ENCODE measurements around the gene NUP107. TPM values are rescaled to one million over a fixed set of nuclear protein-coding genes. Genes with fewer than 3 reads are reported as not detected.

NUP107 gene
- total and polyA plus RNA-seq, 2 experiments from 2014 or later, result 23.0 to 40.1 TPM

DNA sequence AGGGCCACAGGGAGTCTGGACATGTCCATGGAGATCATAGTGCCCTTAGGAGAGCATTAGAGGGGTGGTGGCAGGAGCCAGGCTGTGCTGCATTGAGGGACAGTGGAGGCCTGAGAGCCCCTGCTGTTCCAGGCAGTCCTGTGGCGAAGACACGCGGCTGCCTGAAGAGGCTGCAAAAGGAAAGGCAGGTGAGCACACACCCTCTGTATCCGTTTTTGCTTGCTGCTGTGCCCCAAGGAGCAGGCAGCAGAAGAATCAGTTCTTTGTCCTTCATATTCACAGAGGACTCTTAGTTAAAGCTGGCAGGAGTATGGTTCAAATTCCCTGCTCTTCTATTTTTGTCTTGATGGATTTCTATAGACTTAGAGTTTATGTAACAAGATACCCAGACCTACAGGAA lies 63.7 kb downstream of the NUP107 start:
- Histone ChIP-seq H2AFZ (no peak overlapping the region), H4K20me1 (ENCODE audit: insufficient read depth, poor library complexity, severe bottlenecking) (no peaks in the 10 kb centered on the region), H3K27ac (no peak overlapping the region), H3K9me3 (ENCODE audit: low read depth) (no peaks in the 10 kb centered on the region), H3K36me3 (replicated peaks; ENCODE audit: insufficient read depth, low read depth) (no peaks in the 10 kb centered on the region), H3K4me1 (ENCODE audit: insufficient read depth) (peaks cover 8% of the 10 kb centered on the region), H3K27me3 (no peaks in the 10 kb centered on the region), H3K4me2 (no peak overlapping the region), H3K79me2 (peaks cover 24% of the 10 kb centered on the region), H3K4me3 (no peak overlapping the region), H3K9me2 (replicated peaks; ENCODE audit: insufficient read depth) (no peaks in the 10 kb centered on the region)
- no peak for TF ChIP-seq EZH2 (IDR thresholded peaks at IDR 0.05; ENCODE audit: borderline replicate concordance)
- TF ChIP-seq EZH2phosphoT487 (IDR thresholded peaks at IDR 0.05; ENCODE audit: low read depth, severe bottlenecking, unreplicated experiment), result no peak
- no peak for TF ChIP-seq CTCF (IDR thresholded peaks at IDR 0.05; ENCODE audit: poor library complexity)
- WGBS (ENCODE audit: low lambda C conversion rate, missing lambda C conversion rate), result 90% methylated on average over 4 of the region's 4 CpGs
- DNase-seq (ENCODE audit: low spot score), result no peak

DNA sequence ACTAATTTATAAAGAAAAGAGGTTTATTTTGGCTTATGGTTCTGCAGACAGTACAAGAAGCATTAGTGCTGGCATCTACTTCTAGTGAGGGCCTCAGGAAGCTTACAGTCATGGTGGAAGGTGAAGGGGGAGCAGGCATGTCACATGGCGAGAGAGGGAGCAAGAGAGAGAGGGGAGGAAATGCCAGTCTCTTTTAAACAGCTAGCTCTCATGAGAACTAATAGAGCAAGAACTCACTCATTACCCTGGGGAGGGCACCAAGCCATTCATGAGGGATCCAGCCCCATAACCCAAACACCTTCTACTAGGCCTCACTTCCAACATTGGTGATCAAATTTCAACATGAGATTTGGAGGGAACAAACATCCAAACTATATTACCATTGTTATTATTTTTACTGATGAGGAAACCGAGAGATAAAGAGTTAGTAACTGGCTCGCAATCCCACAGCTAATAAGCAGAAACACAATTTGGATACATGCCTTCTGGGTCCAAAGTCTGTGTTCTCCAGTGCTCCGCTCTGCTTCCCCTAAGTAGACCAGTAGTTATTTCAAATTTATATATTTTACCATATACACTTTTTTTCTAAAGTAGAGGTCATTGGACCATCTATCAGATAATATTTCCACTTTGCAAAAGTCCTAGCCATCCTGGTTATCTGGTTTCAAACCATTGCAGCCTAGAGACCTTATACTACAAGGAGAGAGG lies 68.9 kb downstream of the NUP107 start:
- H3K27me3 ChIP-seq, result no peaks in the 10 kb centered on the region
- no peaks in the 10 kb centered on the region for H3K9me3 ChIP-seq (ENCODE audit: low read depth)
- no peaks in the 10 kb centered on the region for H3K36me3 ChIP-seq (replicated peaks; ENCODE audit: insufficient read depth, low read depth)
- no peak overlapping the region for H3K27ac ChIP-seq
- no peaks in the 10 kb centered on the region for H3K9me2 ChIP-seq (replicated peaks; ENCODE audit: insufficient read depth)
- TF ChIP-seq CTCF (IDR thresholded peaks at IDR 0.05; ENCODE audit: poor library complexity) (no peak), EZH2phosphoT487 (IDR thresholded peaks at IDR 0.05; ENCODE audit: low read depth, severe bottlenecking, unreplicated experiment) (no peak), EZH2 (IDR thresholded peaks at IDR 0.05; ENCODE audit: borderline replicate concordance) (no peak)
- H3K4me2 ChIP-seq, result no peak overlapping the region
- no peaks in the 10 kb centered on the region for H4K20me1 ChIP-seq (ENCODE audit: insufficient read depth, poor library complexity, severe bottlenecking)
- H3K4me3 ChIP-seq, result no peak overlapping the region
- no peaks in the 10 kb centered on the region for H3K79me2 ChIP-seq
- DNase-seq (ENCODE audit: low spot score), result no peak
- 91% methylated on average over 4 of the region's 4 CpGs for WGBS (ENCODE audit: low lambda C conversion rate, missing lambda C conversion rate)
- no peaks in the 10 kb centered on the region for H3K4me1 ChIP-seq (ENCODE audit: insufficient read depth)
- H2AFZ ChIP-seq, result no peak overlapping the region

DNA sequence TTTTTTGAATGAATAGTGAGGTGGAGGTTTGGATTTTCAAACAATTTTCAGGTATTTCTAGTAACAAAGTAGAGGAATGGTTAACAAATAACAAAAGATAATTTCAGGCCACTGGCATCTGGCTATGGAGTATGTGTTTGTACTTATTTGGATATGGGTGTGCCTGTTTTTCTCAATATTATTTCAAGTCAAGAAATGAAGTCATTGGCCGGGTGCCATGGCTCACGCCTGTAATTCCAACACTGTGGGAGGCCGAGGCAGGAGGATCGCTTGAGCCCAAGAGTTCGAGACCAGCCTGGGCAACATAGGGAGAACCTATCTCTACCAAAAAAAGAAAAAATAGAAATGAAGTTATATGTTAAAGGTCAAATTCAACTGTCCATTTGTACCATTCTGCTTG lies 73.1 kb downstream of the NUP107 start:
- no peaks in the 10 kb centered on the region for H4K20me1 ChIP-seq (ENCODE audit: insufficient read depth, poor library complexity, severe bottlenecking)
- H3K4me1 ChIP-seq (ENCODE audit: insufficient read depth), result no peaks in the 10 kb centered on the region
- no peaks in the 10 kb centered on the region for H3K36me3 ChIP-seq (replicated peaks; ENCODE audit: insufficient read depth, low read depth)
- no peak overlapping the region for H3K27ac ChIP-seq
- 95% methylated on average over 5 of the region's 5 CpGs for WGBS (ENCODE audit: low lambda C conversion rate, missing lambda C conversion rate)
- TF ChIP-seq CTCF (IDR thresholded peaks at IDR 0.05; ENCODE audit: poor library complexity) (no peak), EZH2phosphoT487 (IDR thresholded peaks at IDR 0.05; ENCODE audit: low read depth, severe bottlenecking, unreplicated experiment) (no peak), EZH2 (IDR thresholded peaks at IDR 0.05; ENCODE audit: borderline replicate concordance) (no peak)
- no peaks in the 10 kb centered on the region for H3K79me2 ChIP-seq
- H2AFZ ChIP-seq, result no peak overlapping the region
- H3K27me3 ChIP-seq, result no peaks in the 10 kb centered on the region
- no peak overlapping the region for H3K4me3 ChIP-seq
- H3K9me2 ChIP-seq (replicated peaks; ENCODE audit: insufficient read depth), result no peaks in the 10 kb centered on the region
- no peak for DNase-seq (ENCODE audit: low spot score)
- no peaks in the 10 kb centered on the region for H3K9me3 ChIP-seq (ENCODE audit: low read depth)
- H3K4me2 ChIP-seq, result no peak overlapping the region
